HCT116 (cell line): ENCODE data around the gene ACTR3C.

Experiments used
- CEBPB ChIP-seq: IDR thresholded peaks from 2 replicates; pipeline ENCODE4 v1.6.1; 2012; ENCODE audit warnings: low read depth
- CTCF ChIP-seq, 3 experiments: fragments of 200-600 bp in 1 of 3; sonication (generic) in 1 of 3; IDR thresholded peaks in 2 of 3; conservative IDR thresholded peaks in 1 of 3; 2 replicates each; pipeline ENCODE4 v1.5.1; 2012 to 2017; ENCODE audit warnings: low read depth in 2 of 3, low read length in 2 of 3, antibody characterized with exemption in 1 of 3, borderline replicate concordance in 1 of 3, control low read depth in 1 of 3, mild to moderate bottlenecking in 1 of 3, mixed read lengths in 1 of 3, mixed run types in 1 of 3, moderate library complexity in 1 of 3; ENCODE audit not compliant: insufficient read depth in 1 of 3
- EZH2 ChIP-seq: fragments of 200-600 bp; sonication (generic); IDR thresholded peaks from 2 replicates; pipeline ENCODE4 v1.6.1; 2017; ENCODE audit warnings: antibody characterized with exemption, mixed run types
- EZH2phosphoT487 ChIP-seq: fragments of 200-600 bp; IDR thresholded peaks from 2 replicates; pipeline ENCODE4 v1.6.1; 2018; ENCODE audit warnings: antibody characterized with exemption, borderline replicate concordance
- JUND ChIP-seq: IDR thresholded peaks from 2 replicates; pipeline ENCODE4 v1.6.1; 2012
- POLR2A ChIP-seq: IDR thresholded peaks from 2 replicates; pipeline ENCODE4 v1.7.0; 2011; ENCODE audit warnings: borderline replicate concordance; ENCODE audit not compliant: insufficient read depth, insufficient read length; ENCODE audit errors: extremely low read depth
- POLR2AphosphoS5 ChIP-seq: IDR thresholded peaks from 2 replicates; pipeline ENCODE4 v1.6.1; 2011; ENCODE audit warnings: mild to moderate bottlenecking, low read depth, low read length, moderate library complexity
- RAD21 ChIP-seq: IDR thresholded peaks from 2 replicates; pipeline ENCODE4 v1.6.1; 2012; ENCODE audit warnings: low read depth, mild to moderate bottlenecking
- REST ChIP-seq: IDR thresholded peaks from 2 replicates; pipeline ENCODE4 v1.6.1; 2012; ENCODE audit warnings: low read depth
- SIN3A ChIP-seq: IDR thresholded peaks from 2 replicates; pipeline ENCODE4 v1.6.1; 2012; ENCODE audit warnings: low read depth
- SP1 ChIP-seq: IDR thresholded peaks from 2 replicates; pipeline ENCODE4 v1.6.1; 2012; ENCODE audit warnings: low read depth
- ZBTB33 ChIP-seq: IDR thresholded peaks from 2 replicates; pipeline ENCODE4 v1.6.1; 2011; ENCODE audit warnings: mild to moderate bottlenecking, low read length, moderate library complexity; ENCODE audit not compliant: insufficient replicate concordance; ENCODE audit errors: extremely low read depth
- ZFX ChIP-seq: fragments of 450-650 bp; IDR thresholded peaks from 2 replicates; pipeline ENCODE4 v1.6.1; 2017
- ZNF274 ChIP-seq: fragments of 200-500 bp; sonication (Bioruptor generic); IDR thresholded peaks from 2 replicates; pipeline ENCODE4 v1.6.1; 2014; ENCODE audit warnings: mild to moderate bottlenecking, low read depth, low read length, inconsistent platforms

DNA sequence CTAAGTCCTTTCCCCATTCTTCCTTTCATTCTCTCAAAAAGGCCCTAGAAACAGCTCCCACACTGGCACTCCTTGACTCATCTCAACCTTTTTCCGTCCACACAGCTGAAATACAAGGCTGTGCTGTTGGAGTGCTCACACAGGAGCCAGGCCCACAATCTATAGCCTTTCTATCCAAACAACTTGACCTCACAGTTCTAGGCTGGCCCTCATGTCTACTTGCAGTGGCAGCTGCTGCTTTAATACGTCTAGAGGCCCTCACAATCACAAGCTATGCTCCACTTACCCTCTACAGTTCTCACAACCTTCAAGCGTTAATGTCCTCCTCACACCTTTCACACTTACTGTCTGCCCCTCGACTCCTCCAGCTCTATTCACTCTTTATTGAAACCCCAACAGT, 12.2 kb downstream of the ACTR3C start:
- TF ChIP-seq CTCF (IDR thresholded peaks at IDR 0.05 in 2 of 3, conservative IDR thresholded peaks at IDR 0.05 in 1 of 3; ENCODE audit: borderline replicate concordance in 1 of 3, insufficient read depth in 1 of 3, low read depth in 2 of 3, low read length in 2 of 3) (no peak), JUND (no peak), EZH2 (no peak), RAD21 (no peak), SIN3A (no peak), POLR2AphosphoS5 (no peak), REST (no peak), POLR2A (no peak), CEBPB (no peak), SP1 (no peak), ZBTB33 (no peak), ZFX (no peak), ZNF274 (no peak), EZH2phosphoT487 (no peak)
